Spleen (tissue), 7 donors: ENCODE measurements around the gene KLF12.

Source experiments
- CTCF ChIP-seq, 11 experiments: fragments of 200-600 bp in 7 of 11; fragments of 450-650 bp in 4 of 11; sonication (generic) in 4 of 11; IDR thresholded peaks in 8 of 11; conservative IDR thresholded peaks in 3 of 11; 1 replicate in 7 of 11; 2 replicates in 4 of 11; pipeline versions ENCODE4 v1.4.0 to v1.8.0; 2016 to 2021; ENCODE audit warnings: antibody characterized with exemption in 11 of 11, inconsistent platforms in 4 of 11, mild to moderate bottlenecking in 1 of 11
- POLR2A ChIP-seq, 3 donors: fragments of 450-650 bp; IDR thresholded peaks; one replicate each; pipeline ENCODE4 v1.5.1; 2017; ENCODE audit warnings: antibody characterized with exemption in 3 of 3, mild to moderate bottlenecking in 1 of 3
- POLR2AphosphoS5 ChIP-seq, 3 donors: sonication (generic); formaldehyde crosslinking; IDR thresholded peaks; one replicate each; pipeline ENCODE4 v1.5.1; 2017; ENCODE audit warnings: antibody characterized with exemption in 3 of 3
- donor health status: DM: no; HTN: no; CAD: no; lungs with moderate emphysema.
- donor health status: DM: no; HTN: no; CAD: no.
- donor health status: DM: no; HTN: no; CAD: no.

GRCh38 chr13:74087357-74087756 lies 46.8 kb downstream of the KLF12 start:
- no peak for TF ChIP-seq POLR2AphosphoS5 (IDR thresholded peaks at IDR 0.05)
- TF ChIP-seq CTCF (IDR thresholded peaks at IDR 0.05 in 8 of 11, conservative IDR thresholded peaks at IDR 0.05 in 3 of 11), result no peak
- no peak for TF ChIP-seq POLR2A (IDR thresholded peaks at IDR 0.05)
